Measurements from ENCODE around the gene GPHN. TPM values are rescaled to one million over a fixed set of nuclear protein-coding genes. Genes with fewer than 3 reads are reported as not detected.
"Not testable (repeated sequence)": the region's sequence is repeated elsewhere in the genome, so short reads cannot be mapped to it uniquely, and the experiment has no call there.

The GPHN gene
- total RNA-seq, 1 donor from 2014 or later = 12.4 TPM

GRCh38 chr14:66568220-66568619, 60.3 kb downstream of the GPHN start:
- DNase-seq (ENCODE audit: low spot score) = no peak
- no peaks in the 10 kb centered on the region for H3K27me3 Mint-ChIP-seq (ENCODE audit: low read depth)
- peaks cover 16% of the 10 kb centered on the region for H3K9me3 Mint-ChIP-seq (ENCODE audit: low read depth)
- peaks cover 2% of the 10 kb centered on the region for H3K36me3 Mint-ChIP-seq (ENCODE audit: low read depth)
- H3K4me3 Mint-ChIP-seq (ENCODE audit: unreplicated experiment) = no peak overlapping the region
- H3K27ac Mint-ChIP-seq (ENCODE audit: unreplicated experiment) = no peak overlapping the region
- no peaks in the 10 kb centered on the region for H3K4me1 Mint-ChIP-seq (ENCODE audit: low read depth)
- peak; percentile 56 for TF ChIP-seq CTCF (IDR thresholded peaks at IDR 0.05)

- TF ChIP-seq CTCF (IDR thresholded peaks at IDR 0.05) = no peak
- no peak overlapping the region for H3K4me3 Mint-ChIP-seq (ENCODE audit: unreplicated experiment)
- no peak for DNase-seq (ENCODE audit: low spot score)
- peaks cover 4% of the 10 kb centered on the region for H3K36me3 Mint-ChIP-seq (ENCODE audit: low read depth)
- H3K27ac Mint-ChIP-seq (ENCODE audit: unreplicated experiment) = no peak overlapping the region
- no peaks in the 10 kb centered on the region for H3K27me3 Mint-ChIP-seq (ENCODE audit: low read depth)
- H3K9me3 Mint-ChIP-seq (ENCODE audit: low read depth) = peaks cover 36% of the 10 kb centered on the region
- no peaks in the 10 kb centered on the region for H3K4me1 Mint-ChIP-seq (ENCODE audit: low read depth)
Measured at GRCh38 chr14:66572826-66573225, 64.9 kb downstream of the GPHN start.

- no peak for TF ChIP-seq CTCF (IDR thresholded peaks at IDR 0.05)
- H3K27ac Mint-ChIP-seq (ENCODE audit: unreplicated experiment) = no peak overlapping the region
- peaks cover 7% of the 10 kb centered on the region for H3K36me3 Mint-ChIP-seq (ENCODE audit: low read depth)
- no peaks in the 10 kb centered on the region for H3K4me1 Mint-ChIP-seq (ENCODE audit: low read depth)
- H3K9me3 Mint-ChIP-seq (ENCODE audit: low read depth) = peaks cover 51% of the 10 kb centered on the region
- no peak for DNase-seq (ENCODE audit: low spot score)
- no peaks in the 10 kb centered on the region for H3K27me3 Mint-ChIP-seq (ENCODE audit: low read depth)
- no peak overlapping the region for H3K4me3 Mint-ChIP-seq (ENCODE audit: unreplicated experiment)
Measured at GRCh38 chr14:66575014-66575413, 67.1 kb downstream of the GPHN start.

- Mint-ChIP-seq H3K27ac (ENCODE audit: unreplicated experiment) (no peak overlapping the region), H3K4me1 (ENCODE audit: low read depth) (no peaks in the 10 kb centered on the region), H3K36me3 (ENCODE audit: low read depth) (peaks cover 7% of the 10 kb centered on the region), H3K27me3 (ENCODE audit: low read depth) (no peaks in the 10 kb centered on the region), H3K4me3 (ENCODE audit: unreplicated experiment) (no peak overlapping the region), H3K9me3 (ENCODE audit: low read depth) (peaks cover 51% of the 10 kb centered on the region)
- no peak for DNase-seq (ENCODE audit: low spot score)
- no peak for TF ChIP-seq CTCF (IDR thresholded peaks at IDR 0.05)
Measured at GRCh38 chr14:66575939-66576338, 68.0 kb downstream of the GPHN start.

- H3K36me3 Mint-ChIP-seq (ENCODE audit: low read depth); H3K27ac Mint-ChIP-seq (ENCODE audit: unreplicated experiment); DNase-seq (ENCODE audit: low spot score); H3K4me1 Mint-ChIP-seq (ENCODE audit: low read depth); H3K27me3 Mint-ChIP-seq (ENCODE audit: low read depth); H3K4me3 Mint-ChIP-seq (ENCODE audit: unreplicated experiment): not testable (repeated sequence)
- H3K9me3 Mint-ChIP-seq (ENCODE audit: low read depth) = peaks cover 33% of the 10 kb centered on the region
Measured at GRCh38 chr14:66587753-66588152, 79.8 kb downstream of the GPHN start.

GRCh38 chr14:66595394-66595793, 87.4 kb downstream of the GPHN start:
- H3K36me3 Mint-ChIP-seq (ENCODE audit: low read depth) = no peaks in the 10 kb centered on the region
- DNase-seq (ENCODE audit: low spot score) = peak; percentile 65
- TF ChIP-seq CTCF (IDR thresholded peaks at IDR 0.05) = no peak
- H3K4me1 Mint-ChIP-seq (ENCODE audit: low read depth) = no peaks in the 10 kb centered on the region
- peaks cover 19% of the 10 kb centered on the region for H3K9me3 Mint-ChIP-seq (ENCODE audit: low read depth)
- no peaks in the 10 kb centered on the region for H3K27me3 Mint-ChIP-seq (ENCODE audit: low read depth)
- no peak overlapping the region for H3K27ac Mint-ChIP-seq (ENCODE audit: unreplicated experiment)
- H3K4me3 Mint-ChIP-seq (ENCODE audit: unreplicated experiment) = no peak overlapping the region
